Measurements from ENCODE around the gene CD47. TPM values are rescaled to one million over a fixed set of nuclear protein-coding genes. Genes with fewer than 3 reads are reported as not detected.

Gene CD47
- 100 to 1,000 TPM; 146 to 167 (median 160) TPM for total RNA-seq

DNA sequence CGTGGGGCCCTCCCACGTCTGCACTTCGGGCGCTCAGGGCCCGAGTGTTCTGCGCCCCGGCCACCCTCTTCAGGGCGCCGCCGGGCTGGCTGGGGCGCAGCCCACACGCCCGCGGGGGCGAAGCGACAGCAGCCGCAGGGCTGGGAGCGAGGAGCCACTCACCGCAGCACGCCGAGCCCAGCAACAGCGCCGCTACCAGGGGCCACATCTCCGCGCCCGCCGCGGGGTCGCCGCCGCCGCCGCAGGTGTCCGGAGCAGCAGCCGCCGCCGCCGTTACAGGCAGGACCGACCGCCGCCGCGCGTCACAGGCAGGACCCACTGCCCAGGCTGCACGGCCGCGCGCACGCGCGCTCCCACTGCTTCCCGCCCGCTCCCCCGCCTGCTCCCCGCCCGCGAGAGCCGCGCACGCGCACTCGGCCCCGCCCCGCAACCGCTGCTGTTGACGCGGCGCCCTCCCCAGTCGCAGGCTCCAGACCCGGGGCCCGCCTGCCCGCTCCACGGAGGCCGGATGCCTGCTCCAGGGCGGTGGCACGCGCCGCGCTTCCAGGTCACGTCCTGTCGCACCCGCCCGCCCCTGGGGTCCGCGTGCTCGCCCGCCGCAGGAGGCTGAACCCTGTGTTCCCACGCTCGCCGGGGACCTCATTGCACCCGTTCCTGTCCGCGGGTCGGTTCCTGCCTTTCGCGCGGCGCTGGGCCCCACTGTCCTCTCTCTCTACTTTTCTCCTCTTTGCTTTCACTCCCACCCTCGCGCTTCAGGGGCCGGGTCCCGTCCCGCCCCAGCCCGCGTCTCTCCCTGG lies at the start of gene CD47:
Gene CD47, minus strand, starts transcription at position 331 of the 797 bp plus-strand sequence. Its CDS starts 123 bp downstream, at position 208.
- WGBS, 2 donors = 0 to 1% methylated on average over 27 to 57 of the region's 106 CpGs
- peak; percentile 85 to 93 for TF ChIP-seq POLR2A (IDR thresholded peaks at IDR 0.05)
- TF ChIP-seq, protein P1, sequence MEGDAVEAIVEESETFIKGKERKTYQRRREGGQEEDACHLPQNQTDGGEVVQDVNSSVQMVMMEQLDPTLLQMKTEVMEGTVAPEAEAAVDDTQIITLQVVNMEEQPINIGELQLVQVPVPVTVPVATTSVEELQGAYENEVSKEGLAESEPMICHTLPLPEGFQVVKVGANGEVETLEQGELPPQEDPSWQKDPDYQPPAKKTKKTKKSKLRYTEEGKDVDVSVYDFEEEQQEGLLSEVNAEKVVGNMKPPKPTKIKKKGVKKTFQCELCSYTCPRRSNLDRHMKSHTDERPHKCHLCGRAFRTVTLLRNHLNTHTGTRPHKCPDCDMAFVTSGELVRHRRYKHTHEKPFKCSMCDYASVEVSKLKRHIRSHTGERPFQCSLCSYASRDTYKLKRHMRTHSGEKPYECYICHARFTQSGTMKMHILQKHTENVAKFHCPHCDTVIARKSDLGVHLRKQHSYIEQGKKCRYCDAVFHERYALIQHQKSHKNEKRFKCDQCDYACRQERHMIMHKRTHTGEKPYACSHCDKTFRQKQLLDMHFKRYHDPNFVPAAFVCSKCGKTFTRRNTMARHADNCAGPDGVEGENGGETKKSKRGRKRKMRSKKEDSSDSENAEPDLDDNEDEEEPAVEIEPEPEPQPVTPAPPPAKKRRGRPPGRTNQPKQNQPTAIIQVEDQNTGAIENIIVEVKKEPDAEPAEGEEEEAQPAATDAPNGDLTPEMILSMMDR (IDR thresholded peaks at IDR 0.05) = peak in 1 of 6 experiments; percentile 15
- DNase-seq = peak; percentile 93 to 94
- intact Hi-C loops (cut with DNase I) = no loop called here
- Histone ChIP-seq H3K4me3 (replicated peaks in 1 of 3) (peak within 1 kb of the TSS; percentile 56 to 91 (median 89)), H3K36me3 (no peaks in the 10 kb centered on the region), H3K27ac (peak within 1 kb of the TSS; percentile 68 to 91 (median 80)), H3K9me3 (no peaks in the 10 kb centered on the region), H3K4me1 (peaks cover 14 to 27% of the 10 kb centered on the region in 2 donors), H3K27me3 (no peaks in the 10 kb centered on the region)

DNA sequence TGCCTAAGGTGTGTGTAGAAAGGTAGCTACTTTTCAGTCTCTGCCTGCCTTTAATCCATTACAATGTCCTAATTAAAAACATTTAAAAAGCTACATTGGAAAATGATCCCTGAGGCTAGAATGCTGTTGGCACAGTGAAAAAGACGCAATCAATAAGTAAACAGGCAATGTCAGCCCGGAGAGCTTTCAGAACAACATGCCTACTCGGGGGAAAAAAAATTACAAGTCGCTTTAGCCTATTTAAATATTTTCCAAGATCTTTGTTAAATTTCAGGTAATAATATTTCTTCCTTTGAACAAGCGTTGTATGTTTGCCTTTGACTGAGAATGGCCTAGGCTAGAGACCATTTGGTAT lies 46.6 kb upstream of the CD47 start:
- WGBS, 2 donors = 45 to 60% methylated on average over 5 of the region's 5 CpGs
- intact Hi-C loops (cut with DNase I) = no loop called here
- Histone ChIP-seq H3K27me3 (no peaks in the 10 kb centered on the region), H3K9me3 (no peaks in the 10 kb centered on the region), H3K36me3 (no peaks in the 10 kb centered on the region), H3K4me1 (peaks cover 37 to 39% of the 10 kb centered on the region in 2 donors), H3K27ac (peak overlapping the region; percentile 85 to 90 (median 86)), H3K4me3 (replicated peaks in 1 of 3) (no peak overlapping the region)
- TF ChIP-seq POLR2A (IDR thresholded peaks at IDR 0.05) = no peak
- TF ChIP-seq, protein P1 (IDR thresholded peaks at IDR 0.05) = no peak
- DNase-seq = no peak

DNA sequence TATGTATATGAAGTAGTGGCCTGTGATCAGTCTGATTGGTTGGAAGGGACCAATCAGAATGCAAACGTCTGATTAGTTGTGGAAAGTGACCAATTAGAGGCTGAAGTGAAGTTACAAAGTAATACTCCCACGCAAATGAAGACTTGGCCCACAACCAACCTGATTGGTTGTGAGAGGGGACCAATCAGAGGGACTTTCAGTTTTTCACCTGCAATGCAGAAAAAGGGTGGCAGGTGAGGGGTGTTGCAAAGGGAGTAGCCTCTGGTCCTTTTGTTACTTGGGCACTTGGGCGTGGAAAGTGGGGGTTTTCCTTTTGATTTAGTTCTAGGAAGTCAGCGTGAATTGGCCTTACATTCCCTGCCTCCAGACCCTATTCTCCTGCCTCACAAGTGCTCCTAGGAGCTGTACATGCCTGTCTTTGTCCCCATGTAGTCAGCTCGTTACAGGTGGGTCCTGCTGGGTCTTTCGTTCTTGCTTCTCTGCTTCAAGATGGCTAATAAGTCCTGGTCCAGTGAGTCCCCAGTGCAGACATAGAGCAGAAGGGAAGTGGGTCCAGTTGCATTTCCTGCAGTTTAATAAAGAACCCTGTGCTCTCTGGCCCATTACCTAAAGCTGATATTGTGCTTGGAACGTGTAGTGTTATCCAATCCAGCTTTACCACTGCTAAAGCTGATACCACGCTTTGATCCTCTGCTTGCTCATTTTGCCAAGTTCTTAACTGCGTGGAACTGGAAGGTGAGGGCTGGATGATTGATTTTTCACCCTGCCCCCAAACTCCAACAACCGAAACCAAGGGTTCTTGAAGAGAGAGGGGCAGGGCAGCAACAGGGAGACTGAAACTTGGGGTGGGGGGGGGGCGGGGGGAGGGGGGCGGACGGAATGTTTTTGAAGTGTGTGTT lies 46.0 kb upstream of the CD47 start:
- intact Hi-C loops (cut with DNase I) = no loop called here
- peak; percentile 70 to 73 for DNase-seq
- peaks cover 39% of the 10 kb centered on the region in 2 donors for H3K4me1 ChIP-seq
- 41 to 44% methylated on average over 13 of the region's 13 CpGs for WGBS, 2 donors
- H3K36me3 ChIP-seq = no peaks in the 10 kb centered on the region
- H3K27me3 ChIP-seq = no peaks in the 10 kb centered on the region
- peak in 1 of 2 donors; percentile 18 for TF ChIP-seq POLR2A (IDR thresholded peaks at IDR 0.05)
- TF ChIP-seq, protein P1 (IDR thresholded peaks at IDR 0.05) = no peak
- no peak overlapping the region for H3K4me3 ChIP-seq (replicated peaks in 1 of 3)
- no peaks in the 10 kb centered on the region for H3K9me3 ChIP-seq
- peak overlapping the region; percentile 85 to 90 (median 86) for H3K27ac ChIP-seq

DNA sequence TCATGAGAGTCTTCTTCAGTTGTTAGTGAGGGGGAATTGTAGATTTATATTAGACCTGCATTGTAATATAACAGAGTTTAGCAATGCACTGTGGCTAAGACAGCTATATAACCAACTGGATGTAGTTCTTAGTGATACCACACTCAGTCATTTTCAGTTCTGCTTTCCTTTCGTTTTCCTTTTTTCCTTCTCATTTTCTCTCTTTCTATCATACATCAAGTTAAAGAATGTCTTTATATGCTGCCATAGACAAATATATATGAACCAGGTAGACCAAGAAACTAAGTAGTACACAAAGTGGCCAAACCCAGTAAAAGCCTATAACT lies 43.7 kb upstream of the CD47 start:
- H3K4me1 ChIP-seq = peaks cover 39% of the 10 kb centered on the region in 2 donors
- no peaks in the 10 kb centered on the region for H3K9me3 ChIP-seq
- intact Hi-C loops (cut with DNase I) = no loop called here
- no peak for DNase-seq
- H3K27ac ChIP-seq = peak overlapping the region; percentile 26 to 85 (median 49)
- WGBS, 2 donors = 64 to 71% methylated on average over 1 of the region's 1 CpG
- H3K27me3 ChIP-seq = no peaks in the 10 kb centered on the region
- TF ChIP-seq, protein P1 (IDR thresholded peaks at IDR 0.05) = no peak
- TF ChIP-seq POLR2A (IDR thresholded peaks at IDR 0.05) = no peak
- no peaks in the 10 kb centered on the region for H3K36me3 ChIP-seq
- H3K4me3 ChIP-seq (replicated peaks in 1 of 3) = no peak overlapping the region
